GM10248 (cell line): Measurements from ENCODE around the gene DPP10.

Experiments used
- CTCF ChIA-PET: fragments of 300-600 bp; sonication (Branson Sonifier 250); formaldehyde crosslinking; extraction: SDS; loops from one replicate; lab custom pipeline; 2021; ENCODE audit warnings: antibody characterized with exemption; lab: Yijun Ruan, JAX
- POLR2A ChIA-PET: fragments of 350-650 bp; sonication (Branson Sonifier 250); formaldehyde crosslinking; extraction: SDS; loops from one replicate; lab custom pipeline; 2020; ENCODE audit warnings: antibody characterized with exemption; lab: Yijun Ruan, JAX
- DNase-seq: peaks from one replicate; pipeline ENCODE4 v3.0.0; 2012; ENCODE audit errors: extremely low spot score
- TF ChIP-seq, protein P1 (sequence below): IDR thresholded peaks from 2 replicates; pipeline ENCODE4 v1.5.1; 2012; ENCODE audit warnings: mild to moderate bottlenecking, low read depth; ENCODE audit errors: extremely low read depth, missing control alignments, control extremely low read depth

DPP10 gene

GRCh38 chr2:114754907-114755563 is 312.6 kb downstream of the DPP10 start:
- ChIA-PET CTCF (no interaction called here), POLR2A (no interaction called here)
- DNase-seq: no peak

GRCh38 chr2:114762376-114762775 is 319.9 kb downstream of the DPP10 start:
- TF ChIP-seq, protein P1, sequence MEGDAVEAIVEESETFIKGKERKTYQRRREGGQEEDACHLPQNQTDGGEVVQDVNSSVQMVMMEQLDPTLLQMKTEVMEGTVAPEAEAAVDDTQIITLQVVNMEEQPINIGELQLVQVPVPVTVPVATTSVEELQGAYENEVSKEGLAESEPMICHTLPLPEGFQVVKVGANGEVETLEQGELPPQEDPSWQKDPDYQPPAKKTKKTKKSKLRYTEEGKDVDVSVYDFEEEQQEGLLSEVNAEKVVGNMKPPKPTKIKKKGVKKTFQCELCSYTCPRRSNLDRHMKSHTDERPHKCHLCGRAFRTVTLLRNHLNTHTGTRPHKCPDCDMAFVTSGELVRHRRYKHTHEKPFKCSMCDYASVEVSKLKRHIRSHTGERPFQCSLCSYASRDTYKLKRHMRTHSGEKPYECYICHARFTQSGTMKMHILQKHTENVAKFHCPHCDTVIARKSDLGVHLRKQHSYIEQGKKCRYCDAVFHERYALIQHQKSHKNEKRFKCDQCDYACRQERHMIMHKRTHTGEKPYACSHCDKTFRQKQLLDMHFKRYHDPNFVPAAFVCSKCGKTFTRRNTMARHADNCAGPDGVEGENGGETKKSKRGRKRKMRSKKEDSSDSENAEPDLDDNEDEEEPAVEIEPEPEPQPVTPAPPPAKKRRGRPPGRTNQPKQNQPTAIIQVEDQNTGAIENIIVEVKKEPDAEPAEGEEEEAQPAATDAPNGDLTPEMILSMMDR: no peak
- ChIA-PET CTCF (interaction anchor here (1.2 to 2.1 kb wide), 4 partner anchors 10 to 44 kb away, joined by 3 to 8 read pairs (median 3); no protein-coding TSS in a partner anchor), POLR2A (no interaction called here)
- no peak for DNase-seq

More at GRCh38 chr2:114754907-114755563, 312.6 kb downstream of the DPP10 start:
- TF ChIP-seq, protein P1: no peak

DNA sequence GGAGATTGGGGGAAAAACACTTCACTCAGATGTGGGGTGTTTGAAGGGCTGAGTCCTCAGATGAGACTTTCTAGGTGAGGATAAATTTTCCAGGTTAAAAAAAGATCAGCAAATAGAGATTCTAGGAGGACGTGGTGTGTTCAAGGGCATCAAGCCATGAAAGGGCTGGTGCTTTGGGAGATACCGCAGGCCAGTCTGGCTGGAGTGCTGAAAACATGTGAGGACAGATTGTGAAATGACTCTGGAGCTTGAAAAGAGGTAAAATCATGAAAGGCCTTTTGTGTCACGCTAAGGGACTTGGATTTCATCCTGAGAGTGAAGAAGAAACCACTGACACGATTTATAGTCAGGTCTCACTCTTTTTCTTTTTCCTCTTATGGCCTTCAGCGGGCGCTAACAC is 320.5 kb downstream of the DPP10 start:
- DNase-seq: no peak
- ChIA-PET POLR2A (no interaction called here), CTCF (interaction anchor here (1.4 to 2.1 kb wide), 2 partner anchors 10 to 129 kb away, joined by 3 to 8 read pairs; no protein-coding TSS in a partner anchor)
- TF ChIP-seq, protein P1: no peak

GRCh38 chr2:114769110-114769509 is 326.7 kb downstream of the DPP10 start:
- ChIA-PET CTCF (interaction anchor here (1.3 kb wide), 1 partner anchor 9 kb away, joined by 3 read pairs; no protein-coding TSS in a partner anchor), POLR2A (no interaction called here)
- TF ChIP-seq, protein P1: no peak
- no peak for DNase-seq

GRCh38 chr2:114769991-114770390 is 327.6 kb downstream of the DPP10 start:
- CTCF ChIA-PET: interaction anchor here (1.3 kb wide), 1 partner anchor 10 kb away, joined by 3 read pairs; no protein-coding TSS in a partner anchor

GRCh38 chr2:114784046-114784445 is 341.6 kb downstream of the DPP10 start:
- POLR2A ChIA-PET: no interaction called here
- TF ChIP-seq, protein P1: no peak
- CTCF ChIA-PET: no interaction called here
- no peak for DNase-seq

More at GRCh38 chr2:114769991-114770390, 327.6 kb downstream of the DPP10 start:
- TF ChIP-seq, protein P1: no peak
- DNase-seq: no peak
- POLR2A ChIA-PET: no interaction called here
